ENCODE measurements around the gene TFAP2A.

Gene TFAP2A

GRCh38 chr6:10398446-10399218 lies 16.2 kb downstream of the TFAP2A start:
- no peak for DNase-seq

- DNase-seq, result no peak
Observed at GRCh38 chr6:10397756-10398445, 17.0 kb downstream of the TFAP2A start.

- DNase-seq, result no peak
Observed at GRCh38 chr6:10396785-10397184, 18.1 kb downstream of the TFAP2A start.

- DNase-seq, result no peak
Observed at GRCh38 chr6:10395704-10396546, 18.9 kb downstream of the TFAP2A start.

GRCh38 chr6:10395171-10395703 lies 19.6 kb downstream of the TFAP2A start:
- DNase-seq, result no peak

- DNase-seq, result no peak
Observed at GRCh38 chr6:10393544-10394225, 21.2 kb downstream of the TFAP2A start.

GRCh38 chr6:10391799-10392198 lies 23.1 kb downstream of the TFAP2A start:
- DNase-seq, result no peak

- no peak for DNase-seq
Observed at GRCh38 chr6:10391299-10391630, 23.6 kb downstream of the TFAP2A start.

- DNase-seq, result no peak
Observed at GRCh38 chr6:10390495-10391298, 24.2 kb downstream of the TFAP2A start.

- DNase-seq, result no peak
Observed at GRCh38 chr6:10389739-10390494, 25.0 kb downstream of the TFAP2A start.

GRCh38 chr6:10386756-10387654 lies 27.9 kb downstream of the TFAP2A start:
- no peak for DNase-seq

GRCh38 chr6:10386220-10386619 lies 28.7 kb downstream of the TFAP2A start:
- no peak for DNase-seq

- no peak for DNase-seq
Observed at GRCh38 chr6:10385524-10386132, 29.2 kb downstream of the TFAP2A start.

- no peak for DNase-seq
Observed at GRCh38 chr6:10384610-10385523, 30.0 kb downstream of the TFAP2A start.

GRCh38 chr6:10384091-10384609 lies 30.7 kb downstream of the TFAP2A start:
- no peak for DNase-seq

- DNase-seq, result no peak
Observed at GRCh38 chr6:10383331-10384090, 31.4 kb downstream of the TFAP2A start.

- no peak for DNase-seq
Observed at GRCh38 chr6:10382728-10383330, 32.0 kb downstream of the TFAP2A start.

All from stimulated activated CD4-positive, alpha-beta T cell treated with anti-CD3 and anti-CD28 coated beads, Interleukin-2, amount 100 ng/mL, for 24 hours (primary cell).